GM18502 (cell line): Measurements from ENCODE around the gene DDX20.
"Not testable (repeated sequence)": the region's sequence is repeated elsewhere in the genome, so short reads cannot be mapped to it uniquely, and the experiment has no call there.

Source experiments
- ATAC-seq: cut with Tn5 transposase; IDR thresholded peaks from one replicate; pipeline ENCODE4 v1.9.1; 2021; ENCODE audit warnings: mild to moderate bottlenecking; ENCODE audit not compliant: unreplicated experiment, poor library complexity

The DDX20 gene

GRCh38 chr1:111786669-111787207 is 31.0 kb downstream of the DDX20 start:
- no peak for ATAC-seq

GRCh38 chr1:111789142-111789541 is 33.4 kb downstream of the DDX20 start:
- ATAC-seq = no peak

- ATAC-seq = no peak
Measured at GRCh38 chr1:111789666-111790316, 34.1 kb downstream of the DDX20 start.

GRCh38 chr1:111791776-111792175 is 36.1 kb downstream of the DDX20 start:
- ATAC-seq = no peak

- no peak for ATAC-seq
Measured at GRCh38 chr1:111792249-111792648, 36.5 kb downstream of the DDX20 start.

- no peak for ATAC-seq
Measured at GRCh38 chr1:111793923-111794322, 38.2 kb downstream of the DDX20 start.

GRCh38 chr1:111795401-111795800 is 39.7 kb downstream of the DDX20 start:
- ATAC-seq = no peak

- ATAC-seq = no peak
Measured at GRCh38 chr1:111798580-111798979, 42.9 kb downstream of the DDX20 start.

GRCh38 chr1:111799722-111800121 is 44.0 kb downstream of the DDX20 start:
- ATAC-seq = not testable (repeated sequence)

- no peak for ATAC-seq
Measured at GRCh38 chr1:111801071-111801850, 45.6 kb downstream of the DDX20 start.

- no peak for ATAC-seq
Measured at GRCh38 chr1:111802110-111802509, 46.4 kb downstream of the DDX20 start.

GRCh38 chr1:111802984-111803383 is 47.3 kb downstream of the DDX20 start:
- ATAC-seq = no peak

GRCh38 chr1:111803951-111804350 is 48.2 kb downstream of the DDX20 start:
- ATAC-seq = no peak

- ATAC-seq = no peak
Measured at GRCh38 chr1:111804776-111805175, 49.1 kb downstream of the DDX20 start.

GRCh38 chr1:111805251-111805650 is 49.5 kb downstream of the DDX20 start:
- ATAC-seq = no peak

GRCh38 chr1:111811891-111812290 is 56.2 kb downstream of the DDX20 start:
- no peak for ATAC-seq

- no peak for ATAC-seq
Measured at GRCh38 chr1:111812306-111812705, 56.6 kb downstream of the DDX20 start.

- ATAC-seq = no peak
Measured at GRCh38 chr1:111813440-111814304, 58.0 kb downstream of the DDX20 start.

- ATAC-seq = no peak
Measured at GRCh38 chr1:111814305-111814628, 58.6 kb downstream of the DDX20 start.

- no peak for ATAC-seq
Measured at GRCh38 chr1:111814642-111815041, 58.9 kb downstream of the DDX20 start.
